Activated naive CD8-positive, alpha-beta T cell treated with anti-CD3 and anti-CD28 coated beads, Interleukin-2, amount 50 U/mL, for 24 hours (primary cell): Measurements from ENCODE around the gene HMGB3.

Experiments used
- ATAC-seq: fragments of 150-1000 bp; cut with Tn5 transposase; one replicate; pipeline ENCODE4 v1.10.0; 2021
- DNase-seq: peaks from one replicate; pipeline ENCODE4 v3.0.0; 2021
- H3K27ac Mint-ChIP-seq: one replicate; pipeline ENCODE4 v1.8.0; 2021; ENCODE audit warnings: mild to moderate bottlenecking, mixed read lengths
- H3K27me3 Mint-ChIP-seq: one replicate; pipeline ENCODE4 v1.8.0; 2021; ENCODE audit warnings: mixed read lengths
- H3K36me3 Mint-ChIP-seq: one replicate; pipeline ENCODE4 v1.8.0; 2021; ENCODE audit warnings: low read depth, mixed read lengths
- H3K4me1 Mint-ChIP-seq: one replicate; pipeline ENCODE4 v1.8.0; 2021; ENCODE audit warnings: mixed read lengths
- H3K4me3 Mint-ChIP-seq: one replicate; pipeline ENCODE4 v1.8.0; 2021; ENCODE audit warnings: mild to moderate bottlenecking, moderate library complexity, mixed read lengths
- H3K9me3 Mint-ChIP-seq: one replicate; pipeline ENCODE4 v1.8.0; 2021; ENCODE audit warnings: mixed read lengths

Gene HMGB3

GRCh38 chrX:150990910-150991309 is 7.8 kb downstream of the HMGB3 start:
- Mint-ChIP-seq H3K36me3 (peaks cover 14% of the 10 kb centered on the region), H3K27me3 (peaks cover 3% of the 10 kb centered on the region), H3K27ac (no peak overlapping the region), H3K4me1 (no peaks in the 10 kb centered on the region), H3K9me3 (no peaks in the 10 kb centered on the region), H3K4me3 (no peak overlapping the region)
- DNase-seq, result no peak
- ATAC-seq, result no peak

GRCh38 chrX:151000861-151001331 is 17.8 kb downstream of the HMGB3 start:
- Mint-ChIP-seq H3K27ac (no peak overlapping the region), H3K36me3 (no peaks in the 10 kb centered on the region), H3K9me3 (no peaks in the 10 kb centered on the region), H3K27me3 (no peaks in the 10 kb centered on the region), H3K4me3 (no peak overlapping the region), H3K4me1 (no peaks in the 10 kb centered on the region)
- ATAC-seq (no peak), DNase-seq (no peak)

GRCh38 chrX:151004085-151004484 is 20.9 kb downstream of the HMGB3 start:
- Mint-ChIP-seq H3K4me1 (no peaks in the 10 kb centered on the region), H3K4me3 (no peak overlapping the region), H3K9me3 (no peaks in the 10 kb centered on the region), H3K27me3 (no peaks in the 10 kb centered on the region), H3K36me3 (no peaks in the 10 kb centered on the region), H3K27ac (no peak overlapping the region)
- ATAC-seq, result no peak
- no peak for DNase-seq

- DNase-seq (no peak), ATAC-seq (no peak)
- no peaks in the 10 kb centered on the region for H3K27me3 Mint-ChIP-seq
- no peaks in the 10 kb centered on the region for H3K9me3 Mint-ChIP-seq
- H3K4me1 Mint-ChIP-seq, result no peaks in the 10 kb centered on the region
- no peak overlapping the region for H3K4me3 Mint-ChIP-seq
- no peak overlapping the region for H3K27ac Mint-ChIP-seq
- no peaks in the 10 kb centered on the region for H3K36me3 Mint-ChIP-seq
These were observed 23.4 kb downstream of the HMGB3 start for GRCh38 chrX:151006410-151007109.

GRCh38 chrX:151009582-151009981 is 26.4 kb downstream of the HMGB3 start:
- H3K27ac Mint-ChIP-seq, result no peak overlapping the region
- H3K4me1 Mint-ChIP-seq, result no peaks in the 10 kb centered on the region
- H3K27me3 Mint-ChIP-seq, result no peaks in the 10 kb centered on the region
- ATAC-seq, result no peak
- H3K4me3 Mint-ChIP-seq, result no peak overlapping the region
- H3K36me3 Mint-ChIP-seq, result no peaks in the 10 kb centered on the region
- H3K9me3 Mint-ChIP-seq, result peaks cover 3% of the 10 kb centered on the region
- DNase-seq, result no peak

- no peaks in the 10 kb centered on the region for H3K4me1 Mint-ChIP-seq
- H3K27ac Mint-ChIP-seq, result no peak overlapping the region
- no peak overlapping the region for H3K4me3 Mint-ChIP-seq
- no peaks in the 10 kb centered on the region for H3K27me3 Mint-ChIP-seq
- no peak for DNase-seq
- H3K9me3 Mint-ChIP-seq, result peaks cover 3% of the 10 kb centered on the region
- no peak for ATAC-seq
- no peaks in the 10 kb centered on the region for H3K36me3 Mint-ChIP-seq
These were observed 30.1 kb downstream of the HMGB3 start for GRCh38 chrX:151013164-151013743.

GRCh38 chrX:151015684-151016083 is 32.5 kb downstream of the HMGB3 start:
- DNase-seq, result no peak

GRCh38 chrX:151019856-151020255 is 36.7 kb downstream of the HMGB3 start:
- no peaks in the 10 kb centered on the region for H3K9me3 Mint-ChIP-seq
- H3K27ac Mint-ChIP-seq, result no peak overlapping the region
- no peak for DNase-seq
- no peaks in the 10 kb centered on the region for H3K27me3 Mint-ChIP-seq
- H3K4me3 Mint-ChIP-seq, result no peak overlapping the region
- no peaks in the 10 kb centered on the region for H3K4me1 Mint-ChIP-seq
- no peaks in the 10 kb centered on the region for H3K36me3 Mint-ChIP-seq
- ATAC-seq, result no peak

More at GRCh38 chrX:151015684-151016083, 32.5 kb downstream of the HMGB3 start:
- Mint-ChIP-seq H3K4me1 (no peaks in the 10 kb centered on the region), H3K36me3 (no peaks in the 10 kb centered on the region), H3K27ac (no peak overlapping the region), H3K9me3 (peaks cover 3% of the 10 kb centered on the region), H3K27me3 (no peaks in the 10 kb centered on the region), H3K4me3 (no peak overlapping the region)
- no peak for ATAC-seq

GRCh38 chrX:151030845-151031244 is 47.7 kb downstream of the HMGB3 start:
- ATAC-seq, result peak; percentile 87
- peak overlapping the region; percentile 40 for H3K27ac Mint-ChIP-seq
- DNase-seq, result no peak

GRCh38 chrX:151031391-151031975 is 48.3 kb downstream of the HMGB3 start:
- Mint-ChIP-seq H3K4me3 (no peak overlapping the region), H3K27ac (peak overlapping the region; percentile 40), H3K4me1 (peaks cover 8% of the 10 kb centered on the region), H3K27me3 (peaks cover 7% of the 10 kb centered on the region), H3K9me3 (no peaks in the 10 kb centered on the region), H3K36me3 (no peaks in the 10 kb centered on the region)
- DNase-seq (no peak), ATAC-seq (no peak)

More at GRCh38 chrX:151030845-151031244, 47.7 kb downstream of the HMGB3 start:
- Mint-ChIP-seq H3K9me3 (no peaks in the 10 kb centered on the region), H3K4me1 (peaks cover 8% of the 10 kb centered on the region), H3K27me3 (peaks cover 7% of the 10 kb centered on the region), H3K4me3 (no peak overlapping the region), H3K36me3 (no peaks in the 10 kb centered on the region)

GRCh38 chrX:151039351-151039750 is 56.2 kb downstream of the HMGB3 start:
- no peak for DNase-seq
- Mint-ChIP-seq H3K36me3 (no peaks in the 10 kb centered on the region), H3K27ac (no peak overlapping the region), H3K9me3 (no peaks in the 10 kb centered on the region), H3K4me3 (no peak overlapping the region), H3K4me1 (no peaks in the 10 kb centered on the region), H3K27me3 (peaks cover 11% of the 10 kb centered on the region)
- no peak for ATAC-seq
